ENCODE measurements around the gene RAB26. TPM values are rescaled to one million over a fixed set of nuclear protein-coding genes. Genes with fewer than 3 reads are reported as not detected.

Gene RAB26
- total and polyA plus RNA-seq, 2 donors (not counting 1 experiment from before 2014, with no cell fraction given), result 0.43 to 2.0 TPM

DNA sequence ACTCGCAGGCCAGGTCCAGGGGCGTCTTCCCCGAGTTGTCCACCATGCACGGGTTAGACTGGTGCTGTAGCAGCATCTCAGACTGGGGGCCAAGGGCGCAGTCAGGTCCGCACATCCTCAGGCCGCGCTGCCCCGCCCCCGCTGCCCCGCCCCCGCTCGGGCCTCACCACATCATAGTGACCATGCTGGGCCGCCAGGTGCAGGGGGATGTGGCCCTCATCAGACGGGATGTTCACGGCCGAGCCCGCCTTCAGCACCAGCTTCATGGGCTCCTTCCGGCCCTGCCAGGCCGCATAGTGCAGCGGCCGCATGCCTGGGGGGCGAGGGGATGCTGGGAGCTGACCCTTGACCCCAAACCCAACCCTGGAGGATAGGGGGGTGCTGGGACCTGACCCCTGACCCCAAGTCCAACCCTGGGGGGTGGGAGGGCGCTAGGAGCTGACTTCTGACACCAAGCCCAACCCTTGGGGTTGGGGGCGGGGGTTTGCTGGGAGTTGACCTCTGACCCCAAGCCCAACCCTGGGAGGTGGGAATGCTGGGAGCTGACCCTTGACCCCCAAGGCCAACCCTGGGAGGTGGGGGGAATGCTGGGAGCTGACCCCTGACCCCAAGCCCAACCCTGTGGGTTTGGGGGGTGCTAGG, 40.9 kb downstream of the RAB26 start:
- Histone ChIP-seq H3K9me3 (ENCODE audit: control insufficient read depth, insufficient read depth, low read depth, low read length) (no peaks in the 10 kb centered on the region), H3K27me3 (ENCODE audit: control insufficient read depth, insufficient read depth, low read length) (peaks cover 2% of the 10 kb centered on the region), H4K20me1 (ENCODE audit: control insufficient read depth, extremely low read depth, insufficient read depth, low read length) (no peaks in the 10 kb centered on the region), H3K4me2 (ENCODE audit: extremely low read depth, insufficient read depth, low read length) (no peak overlapping the region), H3K36me3 (ENCODE audit: control insufficient read depth, insufficient read depth, low read length) (no peaks in the 10 kb centered on the region), H3K4me3 (replicated peaks in 1 of 4; ENCODE audit: control extremely low read depth in 1 of 4, insufficient read depth in 1 of 4, low read depth in 3 of 4, low read length in 4 of 4) (no peak overlapping the region), H2AFZ (ENCODE audit: low read length) (no peak overlapping the region), H3K27ac (ENCODE audit: insufficient read depth, low read length) (no peak overlapping the region), H3K9ac (ENCODE audit: insufficient read depth, low read length) (no peak overlapping the region), H3K79me2 (ENCODE audit: control insufficient read depth, insufficient read depth, low read length) (no peaks in the 10 kb centered on the region), H3K4me1 (ENCODE audit: control insufficient read depth, extremely low read depth, insufficient read depth, low read length) (no peaks in the 10 kb centered on the region)
- no peak for DNase-seq (ENCODE audit: low read depth in 2 of 2)
- TF ChIP-seq EZH2 (IDR thresholded peaks at IDR 0.05; ENCODE audit: low read length, missing control alignments) (no peak), CTCF (conservative IDR thresholded peaks at IDR 0.05 in 1 of 2, IDR thresholded peaks at IDR 0.05 in 1 of 2; ENCODE audit: low read depth in 1 of 2, low read length in 2 of 2) (no peak)

DNA sequence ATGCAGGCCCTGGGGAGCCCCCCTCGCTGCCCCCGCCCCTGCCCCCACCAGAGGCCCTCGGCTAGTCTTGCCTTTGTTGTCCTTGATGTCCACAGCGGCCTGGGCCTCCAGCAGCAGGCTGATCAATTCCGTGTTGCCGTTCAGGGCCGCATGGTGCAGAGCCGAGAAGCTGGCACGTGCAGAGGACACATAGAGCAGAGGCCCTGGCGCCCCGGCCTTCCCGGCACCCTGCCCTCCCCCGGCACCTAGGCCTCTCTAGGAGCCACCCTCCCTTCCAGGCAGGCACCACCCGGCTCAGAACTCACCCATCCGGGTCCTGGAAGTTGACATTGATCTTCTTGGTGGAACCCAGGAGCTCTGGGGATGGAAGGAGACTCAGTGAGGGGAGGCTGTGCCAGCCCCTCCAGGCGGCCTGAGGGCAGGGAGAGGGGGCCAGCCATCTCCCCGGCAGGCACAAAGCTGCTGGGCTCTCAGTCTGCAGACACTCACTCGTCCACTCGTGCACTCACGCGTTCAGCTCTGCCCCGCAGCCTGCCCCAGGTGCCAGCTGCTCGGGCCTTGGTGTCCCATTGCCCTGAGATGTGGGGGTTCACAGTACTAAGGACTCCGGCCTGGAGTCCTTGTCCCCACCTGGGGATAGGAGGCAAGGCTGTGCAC, 41.7 kb downstream of the RAB26 start:
- TF ChIP-seq CTCF (conservative IDR thresholded peaks at IDR 0.05 in 1 of 2, IDR thresholded peaks at IDR 0.05 in 1 of 2; ENCODE audit: low read depth in 1 of 2, low read length in 2 of 2), result no peak
- TF ChIP-seq EZH2 (IDR thresholded peaks at IDR 0.05; ENCODE audit: low read length, missing control alignments), result no peak
- DNase-seq (ENCODE audit: low read depth in 2 of 2), result no peak

DNA sequence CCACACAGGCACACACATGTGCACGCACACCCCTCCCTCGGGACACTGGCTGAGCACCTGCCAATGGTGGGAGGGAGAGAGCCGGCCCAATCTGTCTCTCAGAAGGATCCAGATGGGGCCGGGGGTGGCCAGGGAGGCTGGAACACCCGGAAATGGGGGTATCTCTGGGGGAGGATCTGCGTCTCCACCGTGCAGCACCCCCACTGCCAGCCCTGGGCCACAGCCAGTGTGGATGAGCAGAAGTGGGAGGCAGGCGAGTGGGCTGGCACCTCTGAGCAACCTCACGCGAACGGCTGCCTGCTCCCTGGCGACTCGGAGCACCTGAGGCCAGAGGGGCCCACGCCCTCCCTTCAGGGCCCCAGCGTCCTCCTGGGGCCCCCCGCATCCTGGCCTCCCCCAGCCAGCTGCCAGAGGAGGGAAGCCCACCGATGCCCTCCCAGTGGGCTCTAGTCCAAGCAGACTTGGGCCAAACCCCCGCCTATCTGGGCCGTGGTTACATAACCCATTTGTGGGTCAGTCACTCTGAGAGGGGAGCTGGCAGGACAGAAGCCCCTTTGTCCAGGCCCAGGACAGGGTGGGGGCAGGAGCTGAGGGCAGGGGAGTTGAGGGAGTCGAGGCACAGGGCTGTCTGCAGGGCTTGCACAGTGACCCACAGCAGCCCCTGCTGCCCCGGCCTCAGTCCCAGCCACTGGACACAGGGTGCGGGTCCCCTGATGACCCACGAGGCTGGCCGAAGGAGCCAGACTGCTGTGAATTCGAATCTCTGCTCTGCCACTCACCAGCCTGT, 42.4 kb downstream of the RAB26 start:
- no peak for DNase-seq (ENCODE audit: low read depth in 2 of 2)

More for the DNA sequence above, 41.7 kb downstream of the RAB26 start:
- H3K27me3 ChIP-seq (ENCODE audit: control insufficient read depth, insufficient read depth, low read length), result peaks cover 8% of the 10 kb centered on the region
- no peak overlapping the region for H3K27ac ChIP-seq (ENCODE audit: insufficient read depth, low read length)
- no peaks in the 10 kb centered on the region for H3K79me2 ChIP-seq (ENCODE audit: control insufficient read depth, insufficient read depth, low read length)
- no peak overlapping the region for H2AFZ ChIP-seq (ENCODE audit: low read length)
- no peaks in the 10 kb centered on the region for H3K4me1 ChIP-seq (ENCODE audit: control insufficient read depth, extremely low read depth, insufficient read depth, low read length)
- H3K9me3 ChIP-seq (ENCODE audit: control insufficient read depth, insufficient read depth, low read depth, low read length), result no peaks in the 10 kb centered on the region
- no peaks in the 10 kb centered on the region for H4K20me1 ChIP-seq (ENCODE audit: control insufficient read depth, extremely low read depth, insufficient read depth, low read length)
- no peak overlapping the region for H3K4me3 ChIP-seq (replicated peaks in 1 of 4; ENCODE audit: control extremely low read depth in 1 of 4, insufficient read depth in 1 of 4, low read depth in 3 of 4, low read length in 4 of 4)
- no peaks in the 10 kb centered on the region for H3K36me3 ChIP-seq (ENCODE audit: control insufficient read depth, insufficient read depth, low read length)
- no peak overlapping the region for H3K9ac ChIP-seq (ENCODE audit: insufficient read depth, low read length)
- no peak overlapping the region for H3K4me2 ChIP-seq (ENCODE audit: extremely low read depth, insufficient read depth, low read length)

More for the DNA sequence above, 42.4 kb downstream of the RAB26 start:
- Histone ChIP-seq H3K4me2 (ENCODE audit: extremely low read depth, insufficient read depth, low read length) (no peak overlapping the region), H3K4me1 (ENCODE audit: control insufficient read depth, extremely low read depth, insufficient read depth, low read length) (no peaks in the 10 kb centered on the region), H3K9me3 (ENCODE audit: control insufficient read depth, insufficient read depth, low read depth, low read length) (no peaks in the 10 kb centered on the region), H4K20me1 (ENCODE audit: control insufficient read depth, extremely low read depth, insufficient read depth, low read length) (no peaks in the 10 kb centered on the region), H3K36me3 (ENCODE audit: control insufficient read depth, insufficient read depth, low read length) (no peaks in the 10 kb centered on the region), H3K4me3 (replicated peaks in 1 of 4; ENCODE audit: control extremely low read depth in 1 of 4, insufficient read depth in 1 of 4, low read depth in 3 of 4, low read length in 4 of 4) (no peak overlapping the region), H3K27me3 (ENCODE audit: control insufficient read depth, insufficient read depth, low read length) (peaks cover 13% of the 10 kb centered on the region), H3K27ac (ENCODE audit: insufficient read depth, low read length) (no peak overlapping the region), H2AFZ (ENCODE audit: low read length) (no peak overlapping the region), H3K9ac (ENCODE audit: insufficient read depth, low read length) (no peak overlapping the region), H3K79me2 (ENCODE audit: control insufficient read depth, insufficient read depth, low read length) (no peaks in the 10 kb centered on the region)
- no peak for TF ChIP-seq EZH2 (IDR thresholded peaks at IDR 0.05; ENCODE audit: low read length, missing control alignments)
- TF ChIP-seq CTCF (conservative IDR thresholded peaks at IDR 0.05 in 1 of 2, IDR thresholded peaks at IDR 0.05 in 1 of 2; ENCODE audit: low read depth in 1 of 2, low read length in 2 of 2), result no peak
